ENCODE measurements around the gene HOXA10. TPM values are rescaled to one million over a fixed set of nuclear protein-coding genes. Genes with fewer than 3 reads are reported as not detected.

HOXA10 gene
- 30.3 TPM for polyA plus RNA-seq (ENCODE audit: insufficient read length)

GRCh38 chr7:27173956-27174873 lies at the start of gene HOXA10:
Gene HOXA10 (minus strand): TSS chr7:27174320. CDS start chr7:27174306, 14 bp downstream.
- no peak for DNase-seq

GRCh38 chr7:27221201-27221797 lies 47.2 kb upstream of the HOXA10 start:
- no peak for DNase-seq

GRCh38 chr7:27220440-27220955 lies 46.4 kb upstream of the HOXA10 start:
- DNase-seq, result no peak

GRCh38 chr7:27219821-27220220 lies 45.7 kb upstream of the HOXA10 start:
- no peak for DNase-seq

- DNase-seq, result no peak
These were observed 43.8 kb upstream of the HOXA10 start for GRCh38 chr7:27217951-27218350.

- no peak for DNase-seq
These were observed 41.2 kb upstream of the HOXA10 start for GRCh38 chr7:27215356-27215755.

- no peak for DNase-seq
These were observed 40.3 kb upstream of the HOXA10 start for GRCh38 chr7:27214239-27214950.

GRCh38 chr7:27213433-27214238 lies 39.5 kb upstream of the HOXA10 start:
- DNase-seq, result no peak

GRCh38 chr7:27212497-27213432 lies 38.6 kb upstream of the HOXA10 start:
- no peak for DNase-seq

GRCh38 chr7:27211764-27212204 lies 37.7 kb upstream of the HOXA10 start:
- DNase-seq, result no peak

- no peak for DNase-seq
These were observed 36.9 kb upstream of the HOXA10 start for GRCh38 chr7:27211084-27211446.

- no peak for DNase-seq
These were observed 36.4 kb upstream of the HOXA10 start for GRCh38 chr7:27210441-27211083.

GRCh38 chr7:27209933-27210440 lies 35.9 kb upstream of the HOXA10 start:
- DNase-seq, result no peak

- DNase-seq, result no peak
These were observed 34.9 kb upstream of the HOXA10 start for GRCh38 chr7:27208998-27209397.

GRCh38 chr7:27207348-27207985 lies 33.3 kb upstream of the HOXA10 start:
- no peak for DNase-seq

- no peak for DNase-seq
These were observed 31.5 kb upstream of the HOXA10 start for GRCh38 chr7:27205325-27206280.

GRCh38 chr7:27204851-27205322 lies 30.8 kb upstream of the HOXA10 start:
- DNase-seq, result no peak

- DNase-seq, result no peak
These were observed 30.0 kb upstream of the HOXA10 start for GRCh38 chr7:27203964-27204594.
